Measurements from ENCODE around the gene SMG6.

DNA sequence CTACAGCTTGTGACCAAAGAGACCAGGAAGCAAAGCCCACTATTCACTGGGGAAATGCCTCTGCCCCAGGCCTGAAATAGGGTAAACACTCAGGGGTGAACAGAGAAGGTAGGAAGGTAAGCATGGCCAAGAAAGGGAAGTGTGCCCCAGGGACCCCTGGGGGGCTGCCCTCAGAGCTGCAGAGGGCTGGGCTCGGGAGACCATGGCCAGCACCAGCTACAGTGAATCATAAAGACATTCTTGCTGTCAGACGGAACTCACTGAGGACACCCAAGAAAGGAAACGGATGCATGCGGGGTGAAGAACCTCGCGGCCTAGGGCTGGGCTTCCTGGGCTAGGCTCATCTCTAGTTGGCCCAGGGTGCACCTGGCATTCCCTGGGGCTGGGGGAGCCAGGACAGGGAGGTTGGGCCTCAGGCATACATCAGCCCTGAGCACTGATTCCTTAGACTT is 239.0 kb downstream of the SMG6 start:
- TF ChIP-seq CEBPB (IDR thresholded peaks at IDR 0.05) = no peak
- no peak for TF ChIP-seq NFIC (IDR thresholded peaks at IDR 0.05)
- TF ChIP-seq TAF1 (IDR thresholded peaks at IDR 0.05; ENCODE audit: low read depth) = no peak
- TF ChIP-seq RAD21 (IDR thresholded peaks at IDR 0.05; ENCODE audit: low read depth) = no peak
- no peak for TF ChIP-seq TEAD4 (IDR thresholded peaks at IDR 0.05)

Data from Ishikawa (cell line).